HG02870 (cell line): ENCODE results near the gene RAB14.
"Not testable (repeated sequence)": the region's sequence is repeated elsewhere in the genome, so short reads cannot be mapped to it uniquely, and the experiment has no call there.

ENCODE experiments used
- ATAC-seq: cut with Tn5 transposase; IDR thresholded peaks from one replicate; pipeline ENCODE4 v1.9.1; 2021; ENCODE audit warnings: mild to moderate bottlenecking, moderate library complexity; ENCODE audit not compliant: unreplicated experiment

The RAB14 gene

DNA sequence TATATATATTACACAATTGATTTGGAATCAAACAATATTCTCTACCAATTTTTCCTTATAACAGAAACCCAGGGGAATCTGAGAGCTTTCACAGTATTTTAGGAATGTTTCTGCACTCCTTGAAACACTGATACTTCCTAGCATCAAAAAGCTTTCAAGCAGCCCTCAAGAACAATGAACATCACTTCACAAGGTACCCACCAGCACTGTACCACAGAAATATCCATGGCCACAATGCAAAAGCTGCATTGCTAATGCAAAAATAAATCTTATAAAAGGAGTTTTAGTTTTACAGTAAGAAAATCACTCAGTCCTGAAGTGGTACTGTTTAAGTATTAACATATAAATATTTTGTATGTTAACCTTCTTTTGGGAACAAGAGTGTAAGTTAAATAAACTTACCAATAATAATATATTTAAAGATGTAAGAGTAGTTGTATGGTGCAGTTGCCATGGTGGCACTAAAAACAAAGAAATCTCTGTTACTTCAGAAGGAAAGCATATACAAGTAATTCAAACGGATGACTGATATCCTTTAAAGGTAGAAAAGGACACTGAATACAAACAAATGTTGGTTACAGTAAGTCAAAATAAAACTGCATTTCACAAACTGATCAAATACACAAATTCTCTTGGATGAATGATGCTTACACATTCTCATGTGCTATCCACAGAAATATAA lies 8.6 kb downstream of the RAB14 start:
- no peak for ATAC-seq

DNA sequence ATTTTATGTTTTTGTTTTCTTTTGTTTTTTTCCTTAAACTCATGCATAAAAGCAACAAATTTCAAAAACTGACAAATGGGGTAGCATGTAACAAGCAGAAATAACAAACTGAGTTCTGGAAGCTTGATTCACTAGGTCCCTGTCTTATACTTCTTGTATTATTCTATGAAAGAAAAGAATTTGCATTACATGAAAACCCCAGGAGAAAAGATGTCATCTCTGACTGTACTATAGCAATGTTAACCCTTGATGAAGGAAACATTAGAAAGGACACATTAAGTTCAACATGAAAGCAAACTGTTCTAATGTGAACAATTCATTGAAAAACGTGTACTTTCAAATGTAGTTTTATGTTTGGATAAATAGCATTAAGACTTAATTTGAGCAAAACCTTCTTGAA lies 9.2 kb downstream of the RAB14 start:
- ATAC-seq, result no peak

DNA sequence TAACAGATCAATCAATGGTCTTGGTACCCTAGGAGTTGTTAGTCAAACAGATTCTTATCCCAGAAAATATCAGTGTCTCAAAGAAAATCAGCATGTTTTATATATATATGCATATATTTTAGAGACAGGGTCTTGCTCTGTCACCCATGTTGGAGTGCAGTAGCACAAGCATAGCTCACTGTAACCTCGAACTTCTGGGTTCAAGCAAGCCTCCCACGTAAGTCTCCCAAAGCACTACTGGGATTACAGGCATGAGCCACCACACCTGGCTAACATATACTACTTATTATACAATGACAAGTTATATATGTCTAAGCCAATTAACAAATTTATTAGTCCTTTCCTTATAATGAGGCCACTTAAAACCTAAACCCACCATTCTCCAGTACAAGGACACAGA lies 10.4 kb downstream of the RAB14 start:
- ATAC-seq, result no peak

DNA sequence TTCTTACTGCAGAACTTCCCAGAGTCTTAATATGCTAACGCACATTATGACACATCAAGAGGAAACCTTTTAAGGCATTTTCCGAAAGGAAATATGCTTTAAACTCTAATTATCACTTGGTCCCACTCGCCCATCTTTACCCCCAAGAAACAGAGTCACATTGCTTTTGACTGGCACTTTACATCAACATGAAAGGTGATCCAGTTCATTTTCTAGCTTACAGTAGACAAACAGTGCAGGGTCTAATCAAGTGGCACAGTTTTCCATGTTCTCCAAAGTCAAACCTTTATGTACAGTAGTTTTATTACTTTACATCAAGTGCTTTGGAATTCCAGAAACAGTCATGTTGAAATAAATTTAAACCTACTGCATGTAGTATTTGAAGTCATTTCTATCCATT lies 12.0 kb downstream of the RAB14 start:
- ATAC-seq, result no peak

DNA sequence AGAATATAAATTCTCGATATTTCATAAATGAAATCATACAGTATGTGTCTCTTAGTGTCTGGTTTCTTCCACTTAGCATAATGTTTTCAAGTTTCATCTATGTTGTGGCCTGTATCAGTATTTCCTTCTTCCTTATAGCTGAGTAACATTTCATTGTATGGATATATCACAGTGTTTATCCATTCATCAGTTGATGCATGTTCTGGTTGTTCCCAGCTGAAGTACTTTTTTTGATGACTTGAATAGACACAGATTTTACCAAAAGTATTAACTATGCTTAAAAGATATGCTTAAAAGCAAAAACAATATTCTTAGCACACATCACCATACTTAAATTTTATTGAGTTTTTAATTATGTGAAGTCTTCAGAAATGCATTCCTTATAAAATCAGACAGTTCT lies 12.7 kb downstream of the RAB14 start:
- ATAC-seq, result no peak

DNA sequence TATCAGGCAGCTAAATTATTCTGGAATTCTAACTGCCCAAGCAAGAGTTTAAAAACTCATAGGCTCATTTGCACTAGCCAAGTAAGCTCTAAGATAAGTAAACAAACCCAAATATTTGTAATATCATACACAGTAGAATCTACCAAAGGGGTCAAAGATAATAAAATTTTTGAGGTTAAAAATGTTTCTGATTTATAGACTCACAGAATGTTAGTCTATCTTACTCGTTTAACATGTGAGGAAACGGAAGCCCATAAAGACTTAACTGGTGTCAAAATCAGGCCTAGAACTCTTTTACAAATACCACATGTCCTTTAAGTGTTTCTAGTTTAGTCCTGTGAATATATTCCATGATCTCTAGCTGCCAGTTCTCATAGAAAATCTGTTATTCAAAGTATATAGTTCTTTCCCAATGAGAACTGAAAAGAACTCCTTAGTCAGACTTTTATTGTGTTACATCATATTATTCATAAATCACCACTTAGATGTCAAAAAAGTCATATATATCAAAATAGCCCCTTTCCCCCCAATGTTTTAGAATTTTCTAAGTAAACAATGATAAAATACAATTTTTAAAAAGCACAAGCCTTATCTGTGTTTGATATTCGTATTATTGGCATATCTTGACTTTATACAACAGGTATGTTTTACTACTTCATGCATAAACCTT lies 13.9 kb downstream of the RAB14 start:
- ATAC-seq, result no peak

DNA sequence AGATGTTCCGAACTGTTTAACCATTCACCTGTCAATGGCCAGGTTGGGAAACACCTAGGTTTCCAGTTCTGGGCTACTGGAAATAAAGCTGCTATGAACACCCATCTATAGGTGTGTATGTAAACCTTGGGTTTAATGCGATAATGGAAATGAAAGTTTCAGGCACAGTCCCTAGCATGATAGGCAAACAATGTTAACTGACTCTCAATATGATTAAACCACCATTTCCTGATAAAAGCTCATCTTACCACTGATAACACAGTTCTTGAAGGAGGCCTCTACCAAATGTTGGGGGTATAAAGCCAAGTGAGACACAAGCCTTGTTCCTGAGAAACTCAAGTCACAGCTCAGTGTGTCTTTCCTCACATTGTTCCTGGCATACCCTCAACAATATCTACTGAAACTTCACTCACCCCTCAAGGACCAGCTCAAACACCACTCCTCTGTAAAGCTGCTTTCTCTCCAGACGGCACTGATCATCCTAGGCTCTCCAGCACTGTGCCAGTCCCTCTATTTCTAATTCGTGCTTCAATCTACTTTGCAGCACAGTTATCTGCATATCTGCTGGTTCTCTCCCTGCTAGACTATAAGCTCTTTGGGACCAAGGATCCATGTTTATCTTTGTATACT lies 15.8 kb downstream of the RAB14 start:
- no peak for ATAC-seq

GRCh38 chr9:121185178-121185745 lies 16.4 kb downstream of the RAB14 start:
- no peak for ATAC-seq

DNA sequence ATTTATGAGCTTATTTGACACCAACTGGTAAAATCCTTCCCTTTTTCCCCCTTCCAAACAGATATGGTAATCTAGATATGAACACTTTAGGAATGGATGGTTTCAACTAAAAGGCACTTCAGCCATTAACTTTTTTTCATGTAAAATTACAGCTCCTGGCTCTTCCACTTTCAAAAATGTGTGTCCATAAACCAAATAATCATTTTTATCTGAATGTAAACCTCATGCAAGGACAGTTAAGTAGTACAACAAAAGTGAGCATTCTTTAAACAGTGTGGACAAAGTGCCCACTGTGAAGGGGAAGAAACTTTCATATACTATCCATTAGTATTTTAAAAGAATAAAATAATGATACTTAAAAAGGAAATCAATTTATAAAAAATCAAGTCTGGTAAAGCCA lies 17.2 kb downstream of the RAB14 start:
- ATAC-seq, result no peak

- ATAC-seq, result no peak
These were observed 17.8 kb downstream of the RAB14 start for GRCh38 chr9:121183666-121184423.

- no peak for ATAC-seq
These were observed 18.7 kb downstream of the RAB14 start for GRCh38 chr9:121182989-121183388.

DNA sequence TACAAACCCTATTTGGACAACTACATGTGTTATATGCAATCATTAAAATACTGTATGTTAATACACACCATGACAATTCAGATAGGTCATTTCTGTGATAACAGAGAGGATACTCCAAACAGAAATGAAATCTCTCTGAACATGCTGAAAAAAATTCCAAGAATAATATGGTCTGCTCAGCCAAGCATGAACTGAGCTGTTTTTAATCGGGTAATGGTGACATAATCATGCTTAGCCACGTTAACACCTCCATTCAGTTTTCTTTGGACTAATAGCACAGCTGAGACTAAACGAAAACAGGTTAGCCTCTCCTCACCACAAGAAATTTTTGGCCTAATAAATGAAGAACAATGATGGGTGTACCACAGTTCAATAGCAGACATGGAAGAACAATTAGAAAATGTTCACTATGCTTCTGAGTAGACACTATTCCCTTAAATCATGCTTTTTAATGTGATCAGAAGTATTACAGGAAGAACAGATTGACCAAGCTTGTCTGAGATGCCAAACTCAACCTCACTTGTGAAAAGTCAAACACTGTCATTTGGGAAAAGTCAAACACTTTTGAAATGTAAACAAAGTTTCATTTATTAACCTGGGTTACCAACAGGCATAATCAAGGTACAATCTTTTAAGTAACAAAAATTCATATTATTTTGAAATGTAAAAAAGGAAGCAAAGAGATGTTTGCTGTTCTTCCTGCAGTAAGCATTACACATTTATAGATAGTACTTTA lies 19.4 kb downstream of the RAB14 start:
- ATAC-seq, result no peak

DNA sequence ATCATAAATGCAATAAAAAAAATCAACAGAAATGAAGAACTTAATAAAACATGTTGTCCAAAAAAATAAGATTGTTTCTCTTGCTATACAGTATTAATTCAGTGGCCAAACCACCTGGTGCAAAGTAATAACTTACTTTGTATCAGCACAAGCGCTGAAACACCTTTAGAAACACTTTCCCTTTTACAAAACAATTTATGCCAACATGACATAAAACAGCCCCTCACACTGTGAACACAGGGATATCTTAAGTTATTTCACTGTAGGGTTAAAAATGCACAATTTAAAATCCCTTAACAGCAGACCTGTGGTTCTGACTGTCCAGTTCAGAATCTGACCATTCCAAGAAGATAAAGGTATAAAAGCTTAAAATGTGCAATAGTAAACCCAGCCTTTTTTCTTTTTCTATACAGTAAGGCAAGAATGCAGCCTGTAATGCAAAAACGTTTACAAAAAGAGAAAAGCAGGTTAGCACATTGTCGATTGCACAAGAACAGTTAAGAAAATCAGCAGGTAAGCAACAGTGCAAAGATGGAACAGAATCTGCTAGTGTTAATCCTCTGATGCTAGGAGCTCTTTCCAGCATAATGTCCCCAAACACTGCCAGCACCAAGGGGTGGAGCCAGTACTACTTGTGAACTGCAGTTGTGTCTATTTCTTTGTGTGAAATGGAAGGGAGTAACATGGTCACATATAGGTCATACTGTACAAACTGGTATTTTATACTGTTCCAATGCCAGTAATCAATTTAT lies 21.6 kb downstream of the RAB14 start:
- no peak for ATAC-seq

DNA sequence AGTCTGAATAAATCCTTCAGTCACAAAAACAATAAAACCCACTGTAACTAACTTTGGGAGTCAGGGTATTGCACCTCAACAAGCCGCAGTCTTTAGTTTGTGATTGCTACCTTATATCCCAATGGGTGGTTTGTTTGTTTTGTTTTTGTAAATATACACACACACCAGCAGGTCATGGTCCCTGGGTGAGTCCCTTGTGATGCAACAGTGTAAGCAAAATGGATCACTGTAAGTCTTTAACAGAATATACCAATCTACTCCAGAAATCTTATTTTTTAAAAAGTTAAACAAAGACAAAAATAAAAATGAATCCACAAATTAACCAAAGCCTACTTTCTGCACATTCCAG lies 22.3 kb downstream of the RAB14 start:
- not testable (repeated sequence) for ATAC-seq

DNA sequence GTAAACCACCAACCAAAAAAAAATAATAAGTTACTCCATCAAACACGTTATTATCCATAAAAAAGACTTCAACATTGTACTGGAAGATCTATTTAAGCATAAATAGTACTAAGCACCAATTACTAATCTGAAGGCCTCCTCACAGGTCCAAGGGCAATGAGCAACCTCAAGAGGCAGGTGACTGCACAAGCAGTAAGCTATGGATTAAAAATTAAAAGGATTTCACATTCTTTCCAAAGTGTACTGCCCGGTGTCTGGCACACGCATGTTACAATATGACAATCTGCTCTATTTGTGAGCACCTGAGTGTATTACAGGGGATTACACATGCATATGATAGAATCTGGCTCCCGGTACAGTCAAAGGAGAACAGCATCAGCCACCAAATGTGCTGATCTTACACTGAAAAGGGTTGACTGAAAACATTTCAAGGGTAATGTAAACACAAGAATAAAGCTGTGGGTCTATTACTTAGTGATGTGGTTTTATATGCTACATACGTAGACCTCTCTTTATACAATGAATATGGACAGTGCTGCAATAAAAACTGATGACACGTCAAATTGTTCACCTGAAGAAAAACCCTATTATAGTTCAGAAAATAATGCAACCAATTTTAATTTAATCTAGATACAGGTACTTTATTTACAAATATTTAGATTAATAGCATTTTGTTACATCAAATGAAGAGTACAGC lies 22.8 kb downstream of the RAB14 start:
- no peak for ATAC-seq

- ATAC-seq, result no peak
These were observed 28.2 kb downstream of the RAB14 start for GRCh38 chr9:121173501-121173900.

GRCh38 chr9:121172726-121173487 lies 28.8 kb downstream of the RAB14 start:
- ATAC-seq, result no peak

- ATAC-seq, result no peak
These were observed 30.4 kb downstream of the RAB14 start for GRCh38 chr9:121171236-121171635.
